DND-41 (cell line): ENCODE measurements around the gene UNK.

Experiments
- ATAC-seq: fragments of 200-7000 bp; cut with Tn5 transposase; 3 replicates; pipeline ENCODE4 v1.9.1; 2021; ENCODE audit warnings: low read depth; ENCODE audit not compliant: insufficient read depth
- DNase-seq: peaks from one replicate; pipeline ENCODE4 v3.0.0-alpha.2; 2020
- H2AFZ ChIP-seq: 2 replicates; pipeline ENCODE4 v1.6.0; 2012; ENCODE audit warnings: low read depth, low read length
- H3K27ac ChIP-seq: 2 replicates; pipeline ENCODE4 v1.5.1; 2012; ENCODE audit warnings: low read length, inconsistent platforms
- H3K27me3 ChIP-seq: fragments of 200-600 bp; sonication (generic); 2 replicates; pipeline ENCODE4 v1.6.0; 2012; ENCODE audit warnings: low read length, mild to moderate bottlenecking, inconsistent platforms; ENCODE audit not compliant: insufficient read depth, poor library complexity
- H3K36me3 ChIP-seq: 2 replicates; pipeline ENCODE4 v1.5.1; 2012; ENCODE audit warnings: low read length, inconsistent platforms; ENCODE audit not compliant: insufficient read depth
- H3K4me1 ChIP-seq: 2 replicates; pipeline ENCODE4 v1.5.1; 2012; ENCODE audit warnings: mild to moderate bottlenecking, low read length; ENCODE audit not compliant: insufficient read depth
- H3K4me2 ChIP-seq: 2 replicates; pipeline ENCODE4 v1.6.0; 2012; ENCODE audit warnings: mild to moderate bottlenecking, moderate library complexity, low read length, inconsistent platforms; ENCODE audit not compliant: insufficient read depth
- H3K4me3 ChIP-seq, 2 experiments: fragments of 200-600 bp in 1 of 2; shearing (Covaris generic) in 1 of 2; 2 replicates each; pipeline ENCODE4 v1.5.1; 2012 to 2016; ENCODE audit warnings: inconsistent platforms in 2 of 2, low read length in 2 of 2, mild to moderate bottlenecking in 2 of 2, low read depth in 1 of 2, moderate library complexity in 1 of 2
- H3K79me2 ChIP-seq: 2 replicates; pipeline ENCODE4 v1.6.0; 2012; ENCODE audit warnings: low read length, inconsistent platforms; ENCODE audit not compliant: insufficient read depth
- H3K9ac ChIP-seq: 2 replicates; pipeline ENCODE4 v1.6.0; 2012; ENCODE audit warnings: low read depth, mild to moderate bottlenecking, inconsistent platforms, low read length, moderate library complexity
- H3K9me3 ChIP-seq: 2 replicates; pipeline ENCODE4 v1.5.1; 2012; ENCODE audit warnings: low read length, moderate library complexity, mild to moderate bottlenecking, inconsistent platforms; ENCODE audit not compliant: insufficient read depth, severe bottlenecking
- H4K20me1 ChIP-seq: 2 replicates; pipeline ENCODE4 v1.6.0; 2012; ENCODE audit warnings: low read length; ENCODE audit not compliant: insufficient read depth
- CTCF ChIP-seq: IDR thresholded peaks from 2 replicates; pipeline ENCODE4 v1.5.1; 2012; ENCODE audit warnings: borderline replicate concordance, low read length, moderate library complexity, mild to moderate bottlenecking; ENCODE audit not compliant: poor library complexity, severe bottlenecking; ENCODE audit errors: extremely low read depth
- EZH2 ChIP-seq: IDR thresholded peaks from 3 replicates; pipeline ENCODE4 v1.6.1; 2012; ENCODE audit warnings: borderline replicate concordance, low read depth, mild to moderate bottlenecking, moderate library complexity, low read length, inconsistent platforms; ENCODE audit not compliant: severe bottlenecking

Gene UNK

GRCh38 chr17:75783069-75783783 lies 1.4 kb upstream of the UNK start:
- Histone ChIP-seq H2AFZ (peak overlapping the region; percentile 79), H3K4me2 (peak overlapping the region; percentile 71), H3K4me1 (peaks cover 54% of the 10 kb centered on the region), H3K9me3 (no peaks in the 10 kb centered on the region), H3K9ac (peak overlapping the region; percentile 87), H3K4me3 (peak overlapping the region in 1 of 2 experiments; percentile 63; a peak in 2 of 4 replicates), H3K36me3 (peaks cover 21% of the 10 kb centered on the region), H3K79me2 (peaks cover 52% of the 10 kb centered on the region), H4K20me1 (peaks cover 13% of the 10 kb centered on the region), H3K27me3 (no peaks in the 10 kb centered on the region), H3K27ac (peak overlapping the region; percentile 98)
- ATAC-seq (no peak), DNase-seq (no peak)
- TF ChIP-seq CTCF (peak; percentile 81), EZH2 (no peak)

- H3K79me2 ChIP-seq, result peaks cover 52% of the 10 kb centered on the region
- H3K4me3 ChIP-seq, result peak overlapping the region; percentile 33 to 63
- no peak for TF ChIP-seq EZH2
- TF ChIP-seq CTCF, result no peak
- H3K36me3 ChIP-seq, result peaks cover 14% of the 10 kb centered on the region
- H4K20me1 ChIP-seq, result peaks cover 6% of the 10 kb centered on the region
- peak overlapping the region; percentile 87 for H3K9ac ChIP-seq
- H3K27ac ChIP-seq, result peak overlapping the region; percentile 98
- peak overlapping the region; percentile 71 for H3K4me2 ChIP-seq
- peaks cover 51% of the 10 kb centered on the region for H3K4me1 ChIP-seq
- peak; percentile 3; the same call in 1 of the 3 replicates for ATAC-seq
- H3K27me3 ChIP-seq, result no peaks in the 10 kb centered on the region
- peak overlapping the region; percentile 79 for H2AFZ ChIP-seq
- DNase-seq, result peak; percentile 63
- H3K9me3 ChIP-seq, result no peaks in the 10 kb centered on the region
These were observed 668 bp upstream of the UNK start for GRCh38 chr17:75783803-75784472.

- Histone ChIP-seq H3K36me3 (peaks cover 10% of the 10 kb centered on the region), H3K9me3 (no peaks in the 10 kb centered on the region), H3K4me3 (peak overlapping the region; percentile 33 to 63), H3K79me2 (peaks cover 59% of the 10 kb centered on the region), H3K9ac (peak overlapping the region; percentile 87), H3K27ac (peak overlapping the region; percentile 98), H3K4me1 (peaks cover 48% of the 10 kb centered on the region), H4K20me1 (0 out of 2 replicates have a peak, but pooled peaks cover under 1% of the 10 kb centered on the region), H3K27me3 (no peaks in the 10 kb centered on the region), H3K4me2 (peak overlapping the region; percentile 71), H2AFZ (peak overlapping the region; percentile 27)
- TF ChIP-seq CTCF (no peak), EZH2 (no peak)
- ATAC-seq, result peak; percentile 74
- peak; percentile 93 for DNase-seq
These were observed 647 bp downstream of the UNK start for GRCh38 chr17:75785016-75785890.
